ENCODE data around the gene RASD1. TPM values are rescaled to one million over a fixed set of nuclear protein-coding genes. Genes with fewer than 3 reads are reported as not detected.

Gene RASD1
- total RNA-seq, 1 experiment from 2014 or later = 5.7 TPM

DNA sequence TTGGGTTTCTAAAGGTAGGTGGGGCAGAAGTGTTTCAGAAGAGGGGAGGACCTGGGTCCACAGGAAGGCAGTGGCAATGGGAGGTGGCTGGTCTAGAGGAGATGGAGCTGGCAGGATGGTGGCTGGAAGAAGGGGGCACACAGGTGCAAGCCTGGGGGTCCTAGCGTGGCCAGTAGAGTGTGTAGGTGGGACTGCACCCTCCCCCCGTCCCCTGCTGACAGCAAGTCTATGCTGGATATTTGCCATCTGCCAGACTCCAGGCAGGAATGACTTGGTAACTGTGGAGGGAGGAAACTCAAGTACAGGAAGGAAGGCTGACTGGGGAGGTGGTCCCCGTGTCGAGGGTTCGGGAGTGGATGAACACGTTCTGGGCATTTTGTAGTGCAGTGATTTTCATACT lies 10.8 kb downstream of the RASD1 start:
- Histone ChIP-seq H3K23ac (ENCODE audit: insufficient read length, low read depth, low read length) (no peak overlapping the region), H4K5ac (ENCODE audit: insufficient read length, low read depth, low read length) (no peak overlapping the region), H3K79me2 (ENCODE audit: insufficient read depth, low read length) (peaks cover 4% of the 10 kb centered on the region), H3K27ac (ENCODE audit: insufficient read length, low read depth, low read length) (no peak overlapping the region), H3K18ac (ENCODE audit: insufficient read length, low read depth, low read length) (no peak overlapping the region), H2BK12ac (ENCODE audit: insufficient read length, low read depth, low read length) (no peak overlapping the region), H3K56ac (ENCODE audit: insufficient read length, low read depth, low read length) (no peak overlapping the region), H3K4me1 (ENCODE audit: insufficient read depth, low read length) (no peaks in the 10 kb centered on the region), H3K27me3 (ENCODE audit: insufficient read depth, low read length) (no peaks in the 10 kb centered on the region), H3K79me1 (ENCODE audit: insufficient read depth, low read depth, low read length, poor library complexity, severe bottlenecking) (peaks cover 5% of the 10 kb centered on the region), H3K9ac (ENCODE audit: extremely low read depth, insufficient read length, low read length) (no peak overlapping the region), H2AK5ac (ENCODE audit: insufficient read length, low read length) (no peak overlapping the region), H2AFZ (ENCODE audit: low read length) (no peak overlapping the region), H3K9me3 (ENCODE audit: control insufficient read depth, low read depth, low read length) (no peaks in the 10 kb centered on the region), H3K4me2 (ENCODE audit: insufficient read depth, insufficient read length, low read length) (no peak overlapping the region), H4K20me1 (ENCODE audit: control insufficient read depth, insufficient read depth, insufficient read length) (no peaks in the 10 kb centered on the region), H3T11ph (ENCODE audit: low read length) (no peak overlapping the region), H3K23me2 (ENCODE audit: insufficient read length, low read depth, low read length, poor library complexity, severe bottlenecking) (no peaks in the 10 kb centered on the region), H4K8ac (replicated peaks; ENCODE audit: insufficient read length, low read depth, low read length) (no peak overlapping the region), H2BK5ac (ENCODE audit: insufficient read length, low read length) (no peak overlapping the region), H2BK120ac (ENCODE audit: low read depth, low read length, poor library complexity, severe bottlenecking) (no peak overlapping the region), H4K91ac (ENCODE audit: insufficient read length, low read depth, low read length) (no peak overlapping the region), H3K4ac (ENCODE audit: low read depth, low read length) (no peak overlapping the region), H3K14ac (ENCODE audit: insufficient read depth, low read length) (no peak overlapping the region), H2BK20ac (ENCODE audit: low read depth, low read length, poor library complexity, severe bottlenecking) (no peak overlapping the region), H2BK15ac (ENCODE audit: low read depth, low read length) (no peak overlapping the region)
- no CpG with 5 or more reads among the region's 6 CpGs for WGBS (ENCODE audit: extremely low coverage, insufficient read length, low lambda C conversion rate)
- Mint-ChIP-seq H3K4me1 (peaks cover 0 to 3% of the 10 kb centered on the region in 2 experiments; a peak in 1 of 4 replicates), H3K36me3 (ENCODE audit: insufficient read depth in 1 of 3, low read depth in 3 of 3) (peaks cover 22 to 51% (median 41%) of the 10 kb centered on the region in 3 experiments), H3K4me3 (no peak overlapping the region), H3K27ac (peak overlapping the region in 2 of 3 experiments; percentile 9 to 63; a peak in 3 of 7 replicates), H3K27me3 (ENCODE audit: low read depth) (no peaks in the 10 kb centered on the region; the same call in 1 of the 2 replicates), H3K9me3 (peaks cover 0 to 7% of the 10 kb centered on the region in 2 experiments; a peak in 2 of 5 replicates)
- no peak for DNase-seq
- TF ChIP-seq CTCF (conservative IDR thresholded peaks at IDR 0.05) = no peak
